H54 (cell line): ENCODE measurements around the gene HPX.

ENCODE experiments used
- DNase-seq: peaks from one replicate; pipeline ENCODE4 v3.0.0; 2011; ENCODE audit warnings: low spot score, mixed read lengths; ENCODE audit not compliant: insufficient read length
- FAIRE-seq: peaks from 3 replicates; lab custom pipeline; 2011; peaks lifted over from hg19 to GRCh38; lab: Jason Lieb, UNC
- POLR2A ChIP-seq: IDR thresholded peaks from 2 replicates; pipeline ENCODE4 v1.6.1; 2011; ENCODE audit warnings: low read depth, mild to moderate bottlenecking, low read length

HPX gene

DNA sequence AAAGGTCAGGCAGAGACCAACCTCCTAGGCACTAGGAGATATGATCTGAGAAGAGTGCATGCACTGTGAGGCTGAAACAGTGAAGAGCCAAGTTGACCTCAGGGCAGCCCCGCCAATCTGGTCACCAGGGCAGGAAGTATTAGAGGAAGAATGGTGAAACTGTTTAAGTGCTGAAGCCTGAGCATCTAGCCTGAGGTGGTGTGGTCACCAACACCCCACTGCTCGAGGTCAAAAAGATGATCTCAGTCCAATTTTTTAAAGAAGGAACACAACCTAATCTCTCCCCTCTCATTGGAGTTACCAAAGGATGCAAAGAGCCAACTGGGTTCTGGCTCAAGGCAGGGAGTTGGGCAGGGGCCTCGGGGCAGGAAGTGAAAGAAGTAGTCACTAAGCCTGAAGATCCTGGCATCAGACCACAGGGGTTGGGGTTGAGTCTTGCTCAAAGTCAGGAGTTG is 25.9 kb downstream of the HPX start:
- FAIRE-seq (no peak), DNase-seq (no peak)
- no peak for TF ChIP-seq POLR2A

- no peak for TF ChIP-seq POLR2A
- no peak for FAIRE-seq
- DNase-seq: no peak
These were observed 27.0 kb downstream of the HPX start for GRCh38 chr11:6413791-6414201.

DNA sequence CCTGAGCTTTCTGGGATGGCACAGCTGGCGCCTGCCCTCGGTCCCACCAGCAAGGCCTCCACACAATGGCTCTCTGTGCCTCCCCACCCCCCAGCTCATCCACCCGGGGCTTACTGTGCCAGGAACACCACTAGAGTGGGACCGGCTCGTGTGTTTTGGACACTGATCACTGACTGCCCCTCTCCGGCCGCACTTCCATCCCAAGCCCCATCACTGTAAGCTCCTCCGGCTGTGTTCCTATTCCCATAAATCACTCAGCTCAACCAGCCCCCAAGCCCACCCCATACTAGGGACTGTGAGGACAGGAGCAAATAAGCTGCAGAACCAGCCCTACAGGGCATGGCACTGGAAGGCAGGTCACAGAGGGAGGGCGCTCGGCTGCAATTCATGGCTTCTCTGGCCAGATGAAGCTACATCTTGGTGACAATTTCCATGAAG is 29.2 kb downstream of the HPX start:
- TF ChIP-seq POLR2A: no peak
- DNase-seq: no peak
- FAIRE-seq: no peak

- DNase-seq (no peak), FAIRE-seq (no peak)
- TF ChIP-seq POLR2A: no peak
These were observed 29.9 kb downstream of the HPX start for GRCh38 chr11:6410695-6411430.

DNA sequence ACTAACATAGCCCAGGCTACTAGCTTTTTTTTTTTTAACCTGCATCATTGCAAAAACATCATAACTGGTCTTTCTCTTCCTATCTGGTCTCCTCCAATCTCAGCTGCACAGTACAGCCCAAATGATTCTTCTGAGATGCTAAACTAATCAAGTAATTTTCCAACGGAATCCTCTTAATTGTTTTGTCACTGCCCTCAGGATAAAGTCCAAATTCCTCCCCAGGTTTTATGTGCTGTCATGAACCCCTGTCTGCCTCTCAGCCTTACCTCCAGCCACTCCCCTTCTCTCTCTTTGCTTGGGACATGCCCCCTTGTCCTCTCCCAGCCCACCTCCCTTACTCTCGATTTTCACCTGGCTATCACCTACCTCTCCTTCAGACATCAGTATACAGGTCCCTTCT is 34.4 kb downstream of the HPX start:
- FAIRE-seq (no peak), DNase-seq (no peak)
- TF ChIP-seq POLR2A: no peak

- DNase-seq (no peak), FAIRE-seq (no peak)
- no peak for TF ChIP-seq POLR2A
These were observed 34.9 kb downstream of the HPX start for GRCh38 chr11:6405846-6406245.

DNA sequence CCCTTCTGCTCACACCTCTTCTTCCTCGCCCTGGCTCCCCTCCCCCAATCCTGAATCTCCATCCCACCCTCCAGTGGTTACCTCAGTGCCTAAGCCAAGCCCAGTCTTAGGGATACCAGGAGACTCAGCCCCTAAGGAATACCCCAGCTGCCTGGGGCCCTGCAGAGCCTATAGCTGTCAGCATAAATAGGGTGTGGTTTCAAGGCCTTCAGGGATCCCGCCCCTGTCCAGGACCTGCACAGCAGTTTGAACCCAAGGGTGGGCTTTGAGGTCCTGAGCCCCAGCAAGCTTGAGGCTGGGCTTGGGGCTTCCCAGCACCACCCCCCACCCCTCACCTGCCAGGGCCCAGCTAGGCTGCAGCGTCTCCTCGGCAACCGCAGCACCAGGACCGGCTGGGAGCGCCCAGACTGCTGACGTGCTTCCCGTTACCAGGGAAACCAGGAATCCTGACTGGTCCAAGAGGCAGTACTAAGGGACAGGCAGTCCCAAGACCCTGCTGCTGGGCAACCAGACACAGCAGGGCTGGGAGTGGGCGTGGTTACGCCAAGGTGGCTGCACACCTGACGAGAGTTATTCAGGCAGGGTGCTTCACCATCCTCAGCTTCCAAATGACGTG is 35.6 kb downstream of the HPX start:
- no peak for TF ChIP-seq POLR2A
- no peak for DNase-seq
- FAIRE-seq: no peak

GRCh38 chr11:6404342-6405051 is 36.3 kb downstream of the HPX start:
- no peak for FAIRE-seq
- TF ChIP-seq POLR2A: no peak
- no peak for DNase-seq

GRCh38 chr11:6403539-6403938 is 37.2 kb downstream of the HPX start:
- FAIRE-seq: no peak
- TF ChIP-seq POLR2A: no peak
- DNase-seq: no peak

DNA sequence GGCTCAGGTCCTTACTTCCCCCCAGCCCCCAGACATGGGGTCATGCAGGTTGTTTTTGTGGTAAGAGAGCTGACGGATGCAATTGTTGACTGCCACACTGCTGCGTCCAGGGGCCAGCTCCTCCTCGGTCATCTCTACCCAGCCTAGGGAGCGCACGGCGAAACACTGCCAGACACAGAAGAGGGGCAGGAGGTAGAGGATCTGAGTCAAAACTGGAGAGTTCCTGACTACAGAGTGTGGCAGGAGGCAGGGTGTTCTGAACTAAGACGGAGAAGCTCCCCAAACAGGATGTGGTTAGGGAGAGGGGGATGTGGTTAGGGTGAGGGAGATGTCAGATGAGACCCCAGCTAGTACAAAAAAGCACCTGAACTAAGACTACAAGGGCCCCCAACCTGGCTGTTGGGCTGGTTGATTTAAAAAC is 38.2 kb downstream of the HPX start:
- TF ChIP-seq POLR2A: no peak
- FAIRE-seq (no peak), DNase-seq (no peak)

GRCh38 chr11:6402061-6402470 is 38.7 kb downstream of the HPX start:
- TF ChIP-seq POLR2A: no peak
- FAIRE-seq (no peak), DNase-seq (no peak)

DNA sequence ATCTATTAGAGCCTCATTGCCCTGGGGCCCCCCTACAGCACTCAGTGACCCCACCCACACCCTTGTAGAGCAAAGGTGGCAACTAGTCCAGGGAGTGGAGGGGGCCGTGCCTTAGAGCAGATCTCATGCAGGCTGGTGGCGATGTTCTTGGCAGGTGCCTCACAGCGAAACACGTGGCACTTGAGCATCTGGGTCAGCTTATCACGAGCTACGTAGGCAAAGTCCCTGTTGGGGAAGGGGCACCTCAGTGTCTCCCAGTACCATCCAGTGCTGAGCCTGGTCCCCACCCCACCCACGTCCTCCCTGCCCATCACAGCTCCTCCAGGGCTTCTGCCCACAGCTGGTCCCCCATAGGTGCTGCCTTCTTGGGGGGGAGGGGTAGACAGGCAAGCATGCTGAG is 39.3 kb downstream of the HPX start:
- DNase-seq: no peak
- no peak for TF ChIP-seq POLR2A
- no peak for FAIRE-seq

DNA sequence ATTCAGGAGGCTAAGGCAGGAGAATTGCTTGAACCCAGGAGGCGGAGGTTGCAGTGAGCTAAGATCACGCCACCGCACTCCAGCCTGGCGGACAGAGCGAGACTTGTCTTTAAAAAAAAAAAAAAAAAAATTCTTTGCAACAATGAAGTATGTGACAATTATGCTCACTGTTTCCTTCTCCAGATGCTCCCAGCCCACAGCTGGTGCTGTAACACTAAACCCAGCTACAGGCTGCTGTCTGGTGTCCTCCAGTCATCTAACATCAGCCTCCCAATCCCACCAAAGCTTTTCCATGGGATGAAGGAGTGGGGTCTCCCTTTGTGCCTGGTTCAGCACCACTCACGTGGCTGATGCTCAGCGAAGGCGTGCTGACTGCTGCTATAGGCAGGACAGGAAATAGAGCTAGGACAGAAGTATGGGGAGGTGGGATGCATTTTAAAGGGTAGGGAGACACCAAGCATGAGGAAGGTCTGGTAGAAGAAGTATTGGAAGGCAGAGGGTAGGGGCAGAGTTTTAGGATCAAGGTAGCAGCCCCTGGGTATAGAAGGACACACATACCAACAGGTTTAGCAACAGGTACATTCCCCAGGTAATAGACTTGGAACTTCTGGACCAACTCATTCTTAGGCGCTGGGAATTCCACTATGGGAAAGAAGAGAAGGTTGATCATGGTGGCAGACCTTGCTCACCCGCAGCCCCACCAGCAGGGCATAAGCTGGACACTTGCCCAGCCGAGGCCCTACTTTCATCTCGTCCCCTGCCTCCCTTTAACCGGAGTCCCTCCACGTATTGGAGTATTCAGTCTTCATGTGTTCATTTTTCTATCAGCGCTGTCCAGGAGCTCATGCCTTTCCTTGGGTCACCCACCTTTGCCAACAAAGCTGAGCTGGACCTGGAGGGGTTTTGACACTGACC is 40.1 kb downstream of the HPX start:
- no peak for FAIRE-seq
- no peak for DNase-seq
- no peak for TF ChIP-seq POLR2A
